OCI-LY3 (cell line): ENCODE measurements around the gene BAZ1B.

Experiments used
- EZH2phosphoT487 ChIP-seq: fragments of 200-600 bp; shearing (Covaris generic); IDR thresholded peaks from 2 replicates; pipeline ENCODE4 v1.6.1; 2018; ENCODE audit warnings: antibody characterized with exemption, mixed run types, low read depth
- TF ChIP-seq, protein P1 (sequence below): fragments of 200-600, 300-600 bp; sonication (generic); IDR thresholded peaks from 2 replicates; pipeline ENCODE4 v1.5.1; 2014; ENCODE audit warnings: antibody characterized with exemption, low read length, low read depth

DNA sequence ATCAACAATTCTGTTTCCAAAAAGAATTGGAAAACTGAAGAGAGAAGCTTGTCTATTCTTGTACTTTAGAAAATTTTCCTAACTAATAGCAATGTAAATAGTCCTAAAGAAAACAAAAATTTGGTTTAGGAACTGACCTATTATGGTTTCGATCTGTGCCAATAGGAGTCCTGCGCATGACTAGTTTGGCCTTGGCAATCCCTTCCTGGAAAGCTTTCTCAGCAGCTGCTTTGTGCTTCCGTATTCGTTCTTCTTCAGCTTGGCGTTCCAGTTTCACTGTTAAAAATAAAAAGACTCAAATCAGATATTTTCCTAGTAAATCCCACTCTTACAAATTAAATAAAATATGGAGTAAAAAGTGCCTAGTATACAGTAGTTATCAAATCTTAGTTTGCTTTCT, 51.9 kb downstream of the BAZ1B start:
- TF ChIP-seq, protein P1, sequence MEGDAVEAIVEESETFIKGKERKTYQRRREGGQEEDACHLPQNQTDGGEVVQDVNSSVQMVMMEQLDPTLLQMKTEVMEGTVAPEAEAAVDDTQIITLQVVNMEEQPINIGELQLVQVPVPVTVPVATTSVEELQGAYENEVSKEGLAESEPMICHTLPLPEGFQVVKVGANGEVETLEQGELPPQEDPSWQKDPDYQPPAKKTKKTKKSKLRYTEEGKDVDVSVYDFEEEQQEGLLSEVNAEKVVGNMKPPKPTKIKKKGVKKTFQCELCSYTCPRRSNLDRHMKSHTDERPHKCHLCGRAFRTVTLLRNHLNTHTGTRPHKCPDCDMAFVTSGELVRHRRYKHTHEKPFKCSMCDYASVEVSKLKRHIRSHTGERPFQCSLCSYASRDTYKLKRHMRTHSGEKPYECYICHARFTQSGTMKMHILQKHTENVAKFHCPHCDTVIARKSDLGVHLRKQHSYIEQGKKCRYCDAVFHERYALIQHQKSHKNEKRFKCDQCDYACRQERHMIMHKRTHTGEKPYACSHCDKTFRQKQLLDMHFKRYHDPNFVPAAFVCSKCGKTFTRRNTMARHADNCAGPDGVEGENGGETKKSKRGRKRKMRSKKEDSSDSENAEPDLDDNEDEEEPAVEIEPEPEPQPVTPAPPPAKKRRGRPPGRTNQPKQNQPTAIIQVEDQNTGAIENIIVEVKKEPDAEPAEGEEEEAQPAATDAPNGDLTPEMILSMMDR, result no peak
- TF ChIP-seq EZH2phosphoT487, result no peak
